Retinal pigment epithelial cell (primary cell): Measurements from ENCODE around the gene CALU.

ENCODE experiments used
- DNase-seq: peaks from one replicate; pipeline ENCODE4 v3.0.0-alpha.2; 2010; ENCODE audit warnings: low read depth
- H3K4me3 ChIP-seq: 2 replicates; pipeline ENCODE4 v1.5.1; 2011; ENCODE audit warnings: mild to moderate bottlenecking, low read length, control low read depth, moderate library complexity
- TF ChIP-seq, protein P1 (sequence below): conservative IDR thresholded peaks from 2 replicates; pipeline ENCODE4 v1.5.1; 2011; ENCODE audit warnings: low read depth, low read length, control low read depth, inconsistent platforms

The CALU gene

GRCh38 chr7:128796327-128796726 lies 57.2 kb downstream of the CALU start:
- no peak for DNase-seq
- TF ChIP-seq, protein P1, sequence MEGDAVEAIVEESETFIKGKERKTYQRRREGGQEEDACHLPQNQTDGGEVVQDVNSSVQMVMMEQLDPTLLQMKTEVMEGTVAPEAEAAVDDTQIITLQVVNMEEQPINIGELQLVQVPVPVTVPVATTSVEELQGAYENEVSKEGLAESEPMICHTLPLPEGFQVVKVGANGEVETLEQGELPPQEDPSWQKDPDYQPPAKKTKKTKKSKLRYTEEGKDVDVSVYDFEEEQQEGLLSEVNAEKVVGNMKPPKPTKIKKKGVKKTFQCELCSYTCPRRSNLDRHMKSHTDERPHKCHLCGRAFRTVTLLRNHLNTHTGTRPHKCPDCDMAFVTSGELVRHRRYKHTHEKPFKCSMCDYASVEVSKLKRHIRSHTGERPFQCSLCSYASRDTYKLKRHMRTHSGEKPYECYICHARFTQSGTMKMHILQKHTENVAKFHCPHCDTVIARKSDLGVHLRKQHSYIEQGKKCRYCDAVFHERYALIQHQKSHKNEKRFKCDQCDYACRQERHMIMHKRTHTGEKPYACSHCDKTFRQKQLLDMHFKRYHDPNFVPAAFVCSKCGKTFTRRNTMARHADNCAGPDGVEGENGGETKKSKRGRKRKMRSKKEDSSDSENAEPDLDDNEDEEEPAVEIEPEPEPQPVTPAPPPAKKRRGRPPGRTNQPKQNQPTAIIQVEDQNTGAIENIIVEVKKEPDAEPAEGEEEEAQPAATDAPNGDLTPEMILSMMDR: no peak
- no peak overlapping the region for H3K4me3 ChIP-seq

- no peak for DNase-seq
- TF ChIP-seq, protein P1: no peak
Observed at GRCh38 chr7:128799451-128799850, 60.3 kb downstream of the CALU start.

GRCh38 chr7:128800567-128800966 lies 61.4 kb downstream of the CALU start:
- no peak overlapping the region for H3K4me3 ChIP-seq
- TF ChIP-seq, protein P1: no peak
- no peak for DNase-seq

More at GRCh38 chr7:128799451-128799850, 60.3 kb downstream of the CALU start:
- H3K4me3 ChIP-seq: no peak overlapping the region

DNA sequence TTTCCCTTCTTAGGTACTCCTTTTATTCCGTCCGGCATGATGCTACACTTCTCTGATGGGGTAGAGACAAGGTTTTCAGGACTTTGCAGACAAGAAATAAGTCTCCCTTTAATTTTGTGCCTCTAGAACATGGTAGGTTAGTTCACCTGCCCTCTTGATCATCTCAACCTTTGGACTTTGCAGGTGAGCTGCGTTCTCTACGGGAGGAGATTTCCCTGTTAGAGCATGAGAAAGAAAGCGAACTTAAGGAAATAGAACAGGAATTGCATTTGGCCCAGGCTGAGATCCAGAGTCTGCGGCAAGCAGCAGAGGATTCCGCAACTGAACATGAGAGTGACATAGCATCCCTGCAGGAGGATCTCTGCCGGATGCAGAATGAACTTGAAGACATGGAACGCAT lies 61.8 kb downstream of the CALU start:
- DNase-seq: no peak
- TF ChIP-seq, protein P1: no peak
- H3K4me3 ChIP-seq: no peak overlapping the region

DNA sequence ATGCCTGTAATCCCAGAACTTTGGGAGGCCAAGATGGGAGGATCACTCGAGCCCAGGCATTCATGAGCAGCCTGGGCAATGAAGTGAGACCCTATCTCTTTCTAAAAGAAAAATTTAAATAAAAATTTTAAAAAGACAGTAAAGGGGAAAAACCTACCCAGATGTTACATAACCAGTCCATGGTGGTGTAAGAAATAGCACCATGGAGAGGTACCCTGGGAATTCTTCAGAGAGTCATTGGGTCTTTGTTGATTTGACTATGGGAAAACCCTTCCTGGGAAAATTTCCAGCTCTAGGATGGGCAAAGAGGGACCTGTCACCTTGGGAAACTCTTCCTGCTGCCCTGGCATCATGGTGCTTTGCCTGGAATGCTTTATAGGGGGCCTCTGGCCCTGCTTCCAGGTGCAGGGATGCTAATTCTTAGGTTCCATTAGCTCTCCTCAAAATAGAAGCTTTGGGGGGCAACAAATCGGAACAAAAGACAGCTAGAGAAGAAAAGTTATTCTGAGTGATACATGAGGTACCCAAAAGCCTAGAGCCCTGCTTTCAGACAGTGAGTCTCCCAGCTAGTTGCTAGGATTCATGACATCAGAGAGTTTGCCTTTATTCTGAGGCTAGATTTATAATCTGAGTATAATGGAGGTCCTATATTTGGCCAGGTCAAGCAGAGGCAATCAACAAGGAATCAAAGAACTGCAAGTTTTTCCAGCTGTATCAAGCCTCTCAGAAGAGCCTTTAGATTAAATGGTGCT lies 62.7 kb downstream of the CALU start:
- no peak overlapping the region for H3K4me3 ChIP-seq
- TF ChIP-seq, protein P1: no peak
- no peak for DNase-seq

GRCh38 chr7:128804484-128804883 lies 65.3 kb downstream of the CALU start:
- no peak overlapping the region for H3K4me3 ChIP-seq
- no peak for DNase-seq
- TF ChIP-seq, protein P1: no peak

GRCh38 chr7:128805225-128805624 lies 66.1 kb downstream of the CALU start:
- H3K4me3 ChIP-seq: no peak overlapping the region
- TF ChIP-seq, protein P1: no peak
- DNase-seq: no peak
